Breast epithelium (tissue), 4 donors: ENCODE measurements around the gene C6orf58. TPM values are rescaled to one million over a fixed set of nuclear protein-coding genes. Genes with fewer than 3 reads are reported as not detected.

Experiments
- DNase-seq, 2 donors: peaks; one replicate each; pipeline ENCODE4 v3.0.0-alpha.2; 2019; ENCODE audit warnings: low spot score in 2 of 2
- H3K27ac ChIP-seq, 2 donors: fragments of 200-600 bp; sonication (generic) in 1 of 2; one replicate each; pipeline ENCODE4 v1.5.1; 2016 to 2019; ENCODE audit warnings: mild to moderate bottlenecking in 1 of 2
- H3K27me3 ChIP-seq, 2 donors: fragments of 200-600 bp; sonication (generic) in 1 of 2; one replicate each; pipeline versions ENCODE4 v1.5.1 to v1.6.0; 2017 to 2019; ENCODE audit warnings: control low read depth in 1 of 2, mild to moderate bottlenecking in 1 of 2
- H3K36me3 ChIP-seq: fragments of 200-600 bp; one replicate; pipeline ENCODE4 v1.5.1; 2019
- H3K4me1 ChIP-seq, 2 donors: fragments of 200-600 bp; sonication (generic); one replicate each; pipeline ENCODE4 v1.5.1; 2016 to 2019; ENCODE audit warnings: control low read depth in 1 of 2
- H3K4me3 ChIP-seq, 3 donors: fragments of 200-600 bp; sonication (generic); 1 replicate in 2 of 3; 2 replicates in 1 of 3; pipeline ENCODE4 v1.5.1; 2016 to 2019; ENCODE audit warnings: mild to moderate bottlenecking in 3 of 3, moderate library complexity in 2 of 3
- H3K9me3 ChIP-seq, 2 donors: fragments of 200-600 bp; sonication (generic) in 1 of 2; one replicate each; pipeline ENCODE4 v1.5.1; 2016 to 2019; ENCODE audit warnings: control low read depth in 1 of 2
- CTCF ChIP-seq, 3 donors: fragments of 450-650 bp; IDR thresholded peaks; one replicate each; pipeline ENCODE4 v1.5.1; 2016 to 2017; ENCODE audit warnings: antibody characterized with exemption in 3 of 3, mild to moderate bottlenecking in 3 of 3, moderate library complexity in 3 of 3
- POLR2A ChIP-seq: fragments of 450-650 bp; IDR thresholded peaks from one replicate; pipeline ENCODE4 v1.6.1; 2016; ENCODE audit warnings: antibody characterized with exemption, mild to moderate bottlenecking, moderate library complexity
- POLR2AphosphoS5 ChIP-seq, 3 donors: sonication (generic); formaldehyde crosslinking; IDR thresholded peaks; one replicate each; pipeline ENCODE4 v1.6.1; 2017; ENCODE audit warnings: antibody characterized with exemption in 3 of 3
- intact Hi-C: fragments of 100-400 bp; cut with DNase I; formaldehyde crosslinking; loops from one replicate; pipeline ENCODE4 v1.15.1; 2023; ENCODE audit warnings: low total_unique reads
- total RNA-seq, 3 donors: library from RNA; depleted of rRNA; stranded (reverse); fragments of >200 nt; gene quantifications; one replicate each; pipeline ENCODE4 v1.1.0, GENCODE V29; 2016

The C6orf58 gene
- total RNA-seq, 3 donors from 2014 or later, result 0.44 to 0.66 TPM; not detected in 1

GRCh38 chr6:127547215-127547614 lies 29.8 kb upstream of the C6orf58 start:
- no peak overlapping the region for H3K4me3 ChIP-seq
- TF ChIP-seq POLR2AphosphoS5 (IDR thresholded peaks at IDR 0.05), result no peak
- TF ChIP-seq POLR2A, result no peak
- TF ChIP-seq CTCF (IDR thresholded peaks at IDR 0.05), result no peak
- H3K27ac ChIP-seq, result no peak overlapping the region
- no peaks in the 10 kb centered on the region for H3K27me3 ChIP-seq
- intact Hi-C loops, result no loop called here
- no peak for DNase-seq
- H3K9me3 ChIP-seq, result no peaks in the 10 kb centered on the region
- H3K36me3 ChIP-seq, result no peaks in the 10 kb centered on the region
- no peaks in the 10 kb centered on the region for H3K4me1 ChIP-seq

- no peaks in the 10 kb centered on the region for H3K4me1 ChIP-seq
- no peak for DNase-seq
- no peaks in the 10 kb centered on the region for H3K27me3 ChIP-seq
- intact Hi-C loops, result no loop called here
- TF ChIP-seq CTCF (IDR thresholded peaks at IDR 0.05) (no peak), POLR2A (no peak), POLR2AphosphoS5 (IDR thresholded peaks at IDR 0.05) (no peak)
- no peaks in the 10 kb centered on the region for H3K9me3 ChIP-seq
- no peak overlapping the region for H3K4me3 ChIP-seq
- no peaks in the 10 kb centered on the region for H3K36me3 ChIP-seq
- H3K27ac ChIP-seq, result no peak overlapping the region
Observed at GRCh38 chr6:127547904-127548649, 28.9 kb upstream of the C6orf58 start.

- Histone ChIP-seq H3K4me1 (no peaks in the 10 kb centered on the region), H3K36me3 (no peaks in the 10 kb centered on the region), H3K27ac (no peak overlapping the region), H3K9me3 (no peaks in the 10 kb centered on the region), H3K4me3 (no peak overlapping the region), H3K27me3 (no peaks in the 10 kb centered on the region)
- intact Hi-C loops, result no loop called here
- no peak for TF ChIP-seq POLR2A
- no peak for TF ChIP-seq CTCF (IDR thresholded peaks at IDR 0.05)
- no peak for TF ChIP-seq POLR2AphosphoS5 (IDR thresholded peaks at IDR 0.05)
- DNase-seq, result no peak
Observed at GRCh38 chr6:127550403-127550802, 26.6 kb upstream of the C6orf58 start.

GRCh38 chr6:127554435-127555006 lies 22.5 kb upstream of the C6orf58 start:
- Histone ChIP-seq H3K4me3 (no peak overlapping the region), H3K27me3 (no peaks in the 10 kb centered on the region), H3K36me3 (no peaks in the 10 kb centered on the region), H3K4me1 (no peaks in the 10 kb centered on the region), H3K9me3 (no peaks in the 10 kb centered on the region), H3K27ac (no peak overlapping the region)
- DNase-seq, result no peak
- intact Hi-C loops, result no loop called here
- TF ChIP-seq POLR2A (no peak), CTCF (IDR thresholded peaks at IDR 0.05) (no peak), POLR2AphosphoS5 (IDR thresholded peaks at IDR 0.05) (no peak)

GRCh38 chr6:127561660-127562059 lies 15.3 kb upstream of the C6orf58 start:
- no peak for TF ChIP-seq CTCF (IDR thresholded peaks at IDR 0.05)
- no peak for TF ChIP-seq POLR2A
- TF ChIP-seq POLR2AphosphoS5 (IDR thresholded peaks at IDR 0.05), result no peak
- no peak for DNase-seq
- Histone ChIP-seq H3K4me1 (no peaks in the 10 kb centered on the region), H3K36me3 (no peaks in the 10 kb centered on the region), H3K4me3 (no peak overlapping the region), H3K9me3 (no peaks in the 10 kb centered on the region), H3K27me3 (no peaks in the 10 kb centered on the region), H3K27ac (no peak overlapping the region)
- intact Hi-C loops, result no loop called here
